Kidney epithelial cell (primary cell): ENCODE measurements around the gene FANCF. TPM values are rescaled to one million over a fixed set of nuclear protein-coding genes. Genes with fewer than 3 reads are reported as not detected.

ENCODE experiments used
- DNase-seq: peaks from one replicate; pipeline ENCODE4 v3.0.0-alpha.2; 2010; ENCODE audit warnings: low read depth
- H3K27me3 ChIP-seq: 2 replicates; pipeline ENCODE4 v1.6.0; 2011; ENCODE audit warnings: low read length; ENCODE audit not compliant: control insufficient read depth, insufficient read depth
- H3K36me3 ChIP-seq: 2 replicates; pipeline ENCODE4 v1.5.1; 2011; ENCODE audit warnings: low read length; ENCODE audit not compliant: control insufficient read depth, insufficient read depth
- H3K4me3 ChIP-seq: 2 replicates; pipeline ENCODE4 v1.5.1; 2011; ENCODE audit warnings: low read depth, mild to moderate bottlenecking, control low read depth, low read length
- CTCF ChIP-seq: IDR thresholded peaks from 2 replicates; pipeline ENCODE4 v1.5.1; 2011; ENCODE audit warnings: mild to moderate bottlenecking, moderate library complexity, low read length, control low read depth, inconsistent platforms; ENCODE audit not compliant: insufficient read depth, poor library complexity, severe bottlenecking
- total RNA-seq: library from RNA; depleted of rRNA; stranded (reverse); fragments of >200 nt; gene quantifications from 2 replicates; pipeline ENCODE4 v1.2.3, GENCODE V29; 2015

Gene FANCF
- total RNA-seq, 1 donor from 2014 or later: 19.2 TPM

GRCh38 chr11:22602504-22602903 is 23.1 kb downstream of the FANCF start:
- H3K27me3 ChIP-seq: no peaks in the 10 kb centered on the region
- no peaks in the 10 kb centered on the region for H3K36me3 ChIP-seq
- H3K4me3 ChIP-seq: no peak overlapping the region
- no peak for TF ChIP-seq CTCF
- no peak for DNase-seq

- no peak for DNase-seq
- no peak for TF ChIP-seq CTCF
- H3K27me3 ChIP-seq: no peaks in the 10 kb centered on the region
- no peaks in the 10 kb centered on the region for H3K36me3 ChIP-seq
- H3K4me3 ChIP-seq: no peak overlapping the region
Observed at GRCh38 chr11:22599458-22599857, 26.2 kb downstream of the FANCF start.

GRCh38 chr11:22597062-22597461 is 28.6 kb downstream of the FANCF start:
- no peak overlapping the region for H3K4me3 ChIP-seq
- no peak for TF ChIP-seq CTCF

GRCh38 chr11:22584976-22585375 is 40.6 kb downstream of the FANCF start:
- TF ChIP-seq CTCF: no peak
- Histone ChIP-seq H3K27me3 (no peaks in the 10 kb centered on the region), H3K36me3 (no peaks in the 10 kb centered on the region), H3K4me3 (no peak overlapping the region)
- no peak for DNase-seq

More at GRCh38 chr11:22597062-22597461, 28.6 kb downstream of the FANCF start:
- Histone ChIP-seq H3K27me3 (no peaks in the 10 kb centered on the region), H3K36me3 (no peaks in the 10 kb centered on the region)
- DNase-seq: no peak

- Histone ChIP-seq H3K4me3 (no peak overlapping the region), H3K27me3 (no peaks in the 10 kb centered on the region), H3K36me3 (no peaks in the 10 kb centered on the region)
- TF ChIP-seq CTCF: no peak
- DNase-seq: no peak
Observed at GRCh38 chr11:22583963-22584492, 41.6 kb downstream of the FANCF start.

GRCh38 chr11:22582151-22582410 is 43.5 kb downstream of the FANCF start:
- H3K36me3 ChIP-seq: no peaks in the 10 kb centered on the region
- no peaks in the 10 kb centered on the region for H3K27me3 ChIP-seq
- no peak overlapping the region for H3K4me3 ChIP-seq
- no peak for TF ChIP-seq CTCF
- DNase-seq: no peak
